LHCN-M2 (cell line): ENCODE measurements around the gene UVSSA. TPM values are rescaled to one million over a fixed set of nuclear protein-coding genes. Genes with fewer than 3 reads are reported as not detected.
"Not testable (repeated sequence)": the region's sequence is repeated elsewhere in the genome, so short reads cannot be mapped to it uniquely, and the experiment has no call there.

Experiments
- DNase-seq: peaks from one replicate; pipeline ENCODE4 v3.0.0-alpha.2; 2012; ENCODE audit warnings: low read depth
- total RNA-seq: library from RNA; depleted of rRNA; stranded (reverse); fragments of >200 nt; gene quantifications from 2 replicates; pipeline ENCODE4 v1.2.3, GENCODE V29; 2014

Gene UVSSA
- total RNA-seq, 1 experiment from 2014 or later: 11.1 TPM

DNA sequence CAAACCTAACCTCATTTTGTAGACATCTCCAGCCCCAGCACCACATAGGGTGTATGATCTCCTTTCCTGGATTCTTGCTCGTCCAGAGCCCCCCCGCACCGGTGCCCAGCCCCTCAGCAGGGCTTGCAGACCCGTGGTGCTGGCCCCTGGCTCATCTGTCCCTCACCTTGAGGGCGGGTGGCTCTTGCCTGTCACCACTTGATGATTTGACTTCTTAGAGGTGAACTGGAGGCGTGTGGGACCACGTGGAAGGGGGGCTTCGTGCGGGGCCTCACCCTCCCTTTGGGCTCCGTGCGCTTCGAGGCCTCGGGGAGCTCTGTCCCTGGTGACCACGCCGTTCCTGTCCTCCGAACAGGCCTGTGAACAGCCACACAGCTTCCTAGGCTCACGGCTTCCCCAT, 15.5 kb downstream of the UVSSA start:
- no peak for DNase-seq

DNA sequence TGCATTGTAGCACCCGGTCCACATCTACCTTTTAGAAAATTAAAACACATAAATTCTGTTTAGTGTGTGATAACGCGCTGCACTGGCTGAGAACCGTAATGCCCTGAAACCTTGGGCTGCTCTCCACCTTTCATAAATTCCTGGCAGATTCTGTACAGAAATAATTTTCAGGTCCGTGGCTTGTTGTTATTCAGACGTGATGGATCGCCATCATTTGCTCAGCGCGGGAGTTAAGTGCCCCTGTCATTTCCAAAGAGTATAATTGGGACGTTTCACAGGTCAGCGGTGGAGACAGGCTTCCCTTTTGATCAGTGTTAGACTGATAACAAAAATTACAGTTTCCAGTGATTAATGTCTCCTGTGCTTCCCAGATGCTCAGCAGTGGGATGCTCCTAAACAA, 16.5 kb downstream of the UVSSA start:
- DNase-seq: no peak

DNA sequence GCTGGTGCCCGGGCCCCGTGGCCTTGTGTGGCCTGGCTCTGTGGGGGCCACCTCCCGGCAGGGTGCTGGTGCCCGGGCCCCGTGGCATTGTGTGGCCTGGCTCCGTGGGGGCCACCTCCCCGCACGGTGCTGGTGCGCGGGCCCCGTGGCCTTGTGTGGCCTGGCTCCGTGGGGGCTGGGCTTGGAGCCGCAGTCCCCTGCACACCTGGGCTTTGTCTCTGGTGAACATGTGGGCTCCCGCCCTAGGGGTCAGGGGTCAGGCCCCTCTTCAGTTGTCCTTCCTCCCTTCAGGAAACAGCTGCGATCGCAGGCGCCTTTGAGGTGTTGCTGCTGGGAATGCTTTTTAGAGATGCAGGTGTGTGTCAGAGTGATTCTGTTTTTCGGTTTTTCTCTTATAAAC, 17.2 kb downstream of the UVSSA start:
- DNase-seq: no peak

DNA sequence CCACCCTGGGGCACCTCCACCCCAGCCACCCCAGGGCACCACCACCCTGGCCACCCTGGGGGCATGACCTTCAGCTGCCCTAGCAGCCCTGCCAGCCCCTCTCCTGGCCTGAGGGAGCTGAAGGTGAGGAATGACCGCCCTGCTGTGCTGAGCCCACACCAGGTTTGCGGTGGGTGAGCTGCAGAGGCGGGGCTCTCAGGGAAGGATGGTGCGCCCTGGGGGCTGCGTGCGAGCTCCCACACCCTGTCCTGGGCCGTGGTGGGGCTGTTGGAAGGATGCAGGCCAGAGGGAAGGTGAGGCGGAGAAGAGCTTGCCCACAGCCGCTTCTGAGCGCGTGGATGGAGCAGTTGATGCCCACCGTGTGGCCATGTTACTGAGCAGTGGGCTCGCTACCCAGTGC, 17.7 kb downstream of the UVSSA start:
- no peak for DNase-seq

DNA sequence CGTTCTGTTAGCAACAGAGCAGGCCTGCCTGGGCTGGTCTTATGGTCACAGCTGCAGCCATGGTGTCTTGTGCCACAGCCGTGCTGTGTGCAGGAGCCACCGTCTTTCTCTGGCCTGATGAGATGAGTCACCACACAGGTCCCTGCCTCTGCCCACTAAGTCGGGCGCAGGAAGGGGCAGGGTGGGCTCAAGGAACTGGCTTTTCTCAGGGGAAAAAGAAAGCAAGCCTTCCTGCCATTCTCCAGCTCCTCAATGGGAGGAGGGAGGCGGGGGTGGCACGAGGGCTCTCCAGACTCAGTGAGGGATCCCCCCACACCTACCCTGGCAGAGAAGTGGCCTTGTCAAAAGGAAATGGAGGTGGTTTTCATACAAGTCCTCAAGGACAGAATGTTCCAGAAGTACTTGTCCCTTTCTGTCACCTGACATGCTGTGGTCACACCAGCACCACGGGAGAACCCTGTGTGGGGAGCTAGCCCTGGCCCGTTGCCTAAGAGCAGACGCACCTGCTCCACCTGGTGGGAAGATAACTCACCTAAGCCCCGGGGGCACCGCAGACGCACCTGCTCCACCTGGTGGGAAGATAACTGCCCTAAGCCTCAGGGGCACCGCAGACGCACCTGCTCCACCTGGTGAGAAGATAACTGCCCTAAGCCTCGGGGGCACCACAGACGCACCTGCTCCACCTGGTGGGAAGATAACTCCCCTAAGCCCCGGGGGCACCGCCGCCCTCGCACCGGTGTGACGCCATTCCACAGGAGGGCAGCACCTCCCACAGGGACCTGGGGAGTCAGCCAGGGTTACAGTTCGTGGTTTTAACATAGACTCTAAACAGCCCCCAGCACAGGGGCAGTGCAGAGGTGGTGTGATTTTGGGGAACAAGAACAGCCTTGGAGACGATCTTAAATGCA, 18.5 kb downstream of the UVSSA start:
- no peak for DNase-seq

DNA sequence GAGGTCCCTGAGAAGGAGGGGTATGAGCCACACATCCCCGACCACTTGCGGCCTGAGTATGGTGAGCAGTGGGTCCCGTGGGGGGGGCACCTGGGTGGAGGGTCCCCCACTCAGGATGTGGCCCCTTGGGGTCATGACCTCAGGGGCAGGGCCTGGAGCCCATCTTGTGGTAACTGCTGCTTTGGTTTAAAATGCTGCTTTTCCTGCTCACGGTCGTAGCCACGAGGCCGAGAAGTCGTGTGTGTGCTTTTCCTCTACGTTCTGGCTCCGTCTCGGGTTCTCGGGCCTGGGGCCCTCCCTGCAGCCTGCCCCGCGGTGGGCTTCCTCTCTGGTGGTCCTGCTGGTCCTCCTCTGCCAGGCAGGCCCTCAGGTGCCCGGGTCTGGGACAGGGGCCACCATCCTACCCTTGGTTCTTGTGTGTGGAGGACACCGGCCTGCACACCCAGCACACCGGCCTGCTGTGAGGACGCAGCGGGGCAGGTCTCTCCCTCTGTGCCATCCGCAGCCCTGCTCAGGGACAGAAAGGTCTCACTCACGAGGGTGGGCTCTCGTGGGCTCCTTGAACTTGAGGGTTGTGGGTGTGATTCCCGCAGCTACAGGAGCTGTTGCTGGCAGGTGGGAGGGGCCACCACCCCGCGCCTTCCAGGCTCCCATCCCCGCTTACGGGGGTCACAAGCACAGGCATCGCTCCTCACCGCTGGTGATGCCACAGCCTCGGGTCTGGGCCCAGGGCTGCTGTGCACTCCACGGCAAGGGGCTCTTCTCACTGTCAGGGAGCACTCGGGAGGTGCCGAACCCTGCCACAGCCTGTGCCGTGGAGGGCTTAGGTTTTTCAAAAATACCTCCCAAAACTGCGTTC, 19.6 kb downstream of the UVSSA start:
- DNase-seq: no peak

DNA sequence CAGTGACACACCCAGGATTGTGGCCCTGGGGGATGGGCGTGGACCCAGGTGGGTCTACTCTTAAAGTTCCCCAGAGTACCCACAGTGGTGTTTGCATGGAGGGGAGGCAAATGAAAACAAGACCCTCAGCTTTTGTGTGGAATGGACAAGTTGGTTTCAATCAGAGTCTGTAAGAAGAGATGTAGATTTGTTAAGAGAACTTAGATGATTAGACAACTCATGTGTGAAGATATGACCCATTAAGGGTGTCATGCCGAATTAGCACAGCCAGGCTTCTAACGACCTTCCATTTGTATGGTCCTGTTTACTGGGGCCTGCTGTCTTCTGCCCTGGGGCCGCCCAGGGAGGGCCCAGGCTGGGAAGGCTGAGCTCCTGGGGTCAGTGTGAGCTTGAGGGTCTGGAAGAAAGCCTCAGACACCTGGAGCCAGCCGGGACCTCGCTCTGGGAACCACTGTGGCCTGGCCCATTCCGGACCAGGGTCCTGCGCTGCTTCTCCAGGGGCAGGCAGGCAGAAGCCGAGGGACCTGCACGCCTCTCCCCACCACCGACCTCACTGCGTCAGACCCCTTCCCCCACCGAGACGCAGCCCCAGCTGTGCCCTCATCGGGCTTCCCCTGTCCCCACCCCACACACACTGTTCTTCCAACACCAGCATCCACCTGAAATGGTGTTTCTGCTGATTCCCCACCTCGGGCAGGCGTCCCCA, 20.4 kb downstream of the UVSSA start:
- DNase-seq: no peak

DNA sequence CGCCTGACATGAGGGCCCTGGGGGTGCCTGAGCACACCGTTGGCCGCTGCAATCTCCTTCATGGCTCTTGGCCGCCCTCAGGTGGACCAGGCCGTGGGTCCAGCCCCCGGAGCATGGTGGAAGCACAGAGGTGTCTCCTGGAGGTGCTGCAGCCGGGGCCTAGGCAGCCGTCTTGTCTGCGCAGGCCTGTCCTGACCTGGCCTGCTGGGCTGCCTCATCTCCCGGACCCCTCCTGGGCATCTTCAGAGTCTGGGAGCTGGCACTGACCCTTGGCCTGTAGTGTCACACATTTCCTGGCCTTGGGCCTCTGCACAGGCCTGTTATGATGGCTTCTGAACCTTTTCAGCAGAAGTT, 20.9 kb downstream of the UVSSA start:
- DNase-seq: no peak

DNA sequence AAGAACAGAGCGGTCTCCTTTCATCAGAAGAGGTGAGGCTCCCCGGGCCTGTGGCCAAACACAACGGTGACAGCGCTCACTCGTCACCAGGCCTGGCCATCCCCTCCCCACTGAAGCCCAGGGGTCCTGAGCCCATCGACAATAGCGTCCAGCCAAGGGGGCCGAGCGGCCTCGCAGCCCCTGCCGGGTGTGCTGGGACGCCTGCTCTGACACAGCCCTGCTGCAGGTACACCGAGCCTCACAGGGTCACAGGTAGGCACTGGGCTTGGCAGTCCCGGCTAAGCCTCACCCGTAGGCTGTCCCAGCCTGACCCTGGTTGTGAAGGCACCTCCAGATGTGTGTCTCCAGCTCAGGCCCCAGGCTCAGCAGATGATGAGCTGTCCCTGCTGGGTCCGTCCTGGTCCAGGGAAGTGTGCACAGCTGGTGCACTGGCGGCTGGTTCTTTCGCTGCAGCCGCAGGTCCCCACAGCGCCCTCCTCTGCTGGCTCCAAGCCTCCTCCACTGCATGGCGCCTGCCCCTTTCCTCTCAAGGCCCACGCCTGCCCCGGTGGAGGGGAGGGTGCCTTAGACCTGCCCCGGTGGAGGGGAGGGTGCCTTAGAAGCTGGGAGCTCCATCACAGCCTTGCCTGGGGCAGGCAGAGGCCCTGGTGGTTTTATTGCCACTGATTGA, 21.5 kb downstream of the UVSSA start:
- no peak for DNase-seq

DNA sequence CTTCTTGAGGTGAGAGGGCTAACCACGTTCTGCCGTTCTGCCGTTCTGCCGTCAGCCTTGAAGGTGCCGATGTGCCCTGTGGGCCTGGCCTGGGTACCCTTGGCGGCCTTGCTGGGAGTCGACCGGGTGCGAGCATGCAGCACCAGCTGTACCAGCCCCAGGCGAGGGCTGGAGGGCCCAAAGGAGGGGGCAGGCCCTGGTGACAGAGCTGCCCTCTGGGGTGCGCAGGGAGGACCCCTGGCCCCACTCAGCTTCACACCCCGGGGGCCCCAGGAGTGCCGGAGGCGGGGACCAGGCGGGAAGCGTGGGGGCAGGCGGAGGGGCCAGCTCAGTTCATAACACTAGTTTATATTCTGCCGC, 22.1 kb downstream of the UVSSA start:
- no peak for DNase-seq

DNA sequence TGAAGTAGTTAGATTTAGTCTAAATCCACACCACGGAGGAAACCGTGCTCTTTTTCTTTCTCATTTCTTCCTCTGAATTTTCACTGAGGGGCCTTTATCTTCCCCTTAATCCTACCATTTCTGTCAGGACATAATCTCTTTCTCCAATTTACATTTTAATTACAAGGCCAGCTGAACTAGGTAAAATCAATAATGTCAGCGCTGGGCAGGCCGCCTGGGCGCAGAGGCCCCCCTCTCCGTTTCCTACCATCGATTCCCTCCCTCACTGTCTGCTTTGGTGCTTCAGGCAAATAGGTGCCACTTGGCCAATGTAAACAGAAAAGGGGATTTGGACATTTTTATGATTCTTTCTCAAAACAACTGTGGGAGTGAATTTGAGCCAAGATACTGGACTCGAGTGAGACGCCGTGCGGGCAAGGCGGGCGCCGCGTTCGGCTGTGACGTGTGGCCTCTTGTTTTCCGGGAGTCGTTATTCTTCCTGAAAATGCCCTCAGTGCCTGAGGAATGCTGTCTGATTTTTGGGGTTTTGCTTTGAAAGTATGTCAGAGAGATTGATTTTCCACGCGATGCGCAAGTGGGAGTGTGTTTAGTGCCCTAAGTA, 22.6 kb downstream of the UVSSA start:
- DNase-seq: no peak

DNA sequence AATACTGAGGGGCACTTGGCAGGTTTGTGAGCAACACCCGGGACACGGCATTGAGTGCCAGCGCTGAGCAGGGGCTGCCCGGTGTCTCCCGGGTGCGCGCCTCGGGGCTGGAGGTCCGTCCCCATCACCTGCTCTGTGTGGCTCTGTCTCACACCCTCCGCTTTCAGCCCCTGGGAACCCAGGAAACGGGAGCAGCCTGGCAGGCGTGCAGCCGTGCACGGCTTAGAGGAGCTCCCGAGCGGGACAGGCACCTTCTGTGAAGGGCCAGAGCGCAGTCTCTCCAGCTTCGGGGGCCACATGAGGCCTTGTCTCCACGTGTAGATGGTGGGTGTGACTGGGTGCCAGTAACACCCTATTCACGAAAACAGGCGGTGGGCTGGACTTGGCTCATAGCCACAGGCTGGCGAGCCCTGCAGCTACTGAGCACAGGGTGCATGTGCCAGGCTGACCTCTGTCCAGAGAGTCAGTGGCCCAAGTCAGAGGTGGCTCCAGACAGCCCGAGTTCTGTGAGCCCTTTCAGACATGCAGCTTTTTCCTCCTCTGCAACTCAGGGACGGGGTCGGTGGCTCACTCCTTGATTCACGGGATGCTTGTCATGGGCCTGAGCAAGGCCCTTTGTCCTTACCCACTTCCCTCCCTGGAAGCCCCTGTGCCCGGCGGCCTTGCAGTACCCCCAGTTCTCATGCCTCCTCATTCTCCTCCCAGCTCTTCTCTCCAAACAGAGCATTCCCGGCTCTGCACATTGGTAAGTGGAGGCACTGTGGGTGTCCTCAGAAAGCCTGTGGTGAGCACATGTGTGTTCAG, 23.5 kb downstream of the UVSSA start:
- DNase-seq: no peak

DNA sequence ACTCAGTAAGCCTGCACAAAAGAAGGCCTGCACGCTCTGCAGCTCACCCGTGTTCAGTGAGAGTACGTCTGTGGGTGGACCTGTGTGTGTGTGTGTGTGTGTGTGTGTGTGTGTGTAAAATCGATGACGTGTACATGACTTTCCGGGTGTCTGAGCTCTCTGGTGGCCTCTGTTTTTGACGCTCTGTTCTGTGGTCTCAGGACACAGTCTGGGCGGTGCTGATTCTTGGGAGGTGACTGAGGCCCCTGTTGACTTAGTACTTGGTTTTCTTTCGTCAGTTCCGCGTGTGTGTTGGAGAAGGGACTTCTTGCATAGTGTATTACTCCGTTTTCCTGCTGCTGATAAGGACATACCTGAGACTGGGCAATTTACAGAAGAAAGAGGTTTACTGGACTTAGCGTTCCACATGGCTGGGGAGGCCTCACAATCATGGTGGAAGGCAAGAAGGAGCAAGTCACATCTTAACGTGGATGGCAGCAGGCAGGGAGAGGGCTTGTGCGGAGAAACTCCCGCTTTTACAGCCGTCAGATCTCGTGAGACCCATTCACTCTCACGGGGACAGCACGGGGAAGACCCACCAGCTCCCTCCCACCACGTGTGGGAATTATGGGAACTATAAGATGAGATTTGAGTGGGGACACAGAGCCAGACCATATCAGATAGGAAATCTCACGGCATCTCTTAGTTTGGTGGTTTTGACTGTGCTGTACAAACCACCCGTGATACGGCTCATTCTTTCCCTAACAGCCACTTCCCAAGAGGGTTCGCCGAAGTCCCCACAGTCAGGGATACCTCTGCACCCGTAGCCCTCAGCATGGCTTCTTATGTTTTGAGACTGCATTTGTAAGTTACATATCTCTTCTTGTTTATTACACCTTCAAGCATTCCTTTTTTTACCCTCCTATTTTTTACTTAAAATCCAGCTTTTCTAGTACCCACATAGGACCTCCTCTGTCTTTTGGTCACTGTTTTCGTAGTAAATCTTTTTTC, 24.5 kb downstream of the UVSSA start:
- DNase-seq: no peak

DNA sequence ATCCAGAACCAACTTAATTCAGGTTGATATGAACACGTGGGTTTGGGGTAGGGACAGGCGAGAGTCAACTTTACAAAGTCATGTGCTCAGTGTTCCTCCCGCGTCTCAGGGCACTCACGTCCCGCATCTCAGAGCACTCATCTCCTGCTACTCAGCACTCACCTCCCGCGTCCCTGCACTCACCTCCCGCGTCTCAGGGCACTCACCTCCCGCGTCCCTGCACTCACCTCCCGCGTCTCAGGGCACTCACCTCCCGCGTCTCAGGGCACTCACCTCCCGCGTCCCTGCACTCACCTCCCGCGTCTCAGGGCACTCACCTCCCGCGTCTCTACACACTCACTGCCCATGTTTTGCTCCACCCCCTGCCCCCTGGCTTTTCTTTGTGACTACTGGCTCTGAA, 25.6 kb downstream of the UVSSA start:
- not testable (repeated sequence) for DNase-seq

DNA sequence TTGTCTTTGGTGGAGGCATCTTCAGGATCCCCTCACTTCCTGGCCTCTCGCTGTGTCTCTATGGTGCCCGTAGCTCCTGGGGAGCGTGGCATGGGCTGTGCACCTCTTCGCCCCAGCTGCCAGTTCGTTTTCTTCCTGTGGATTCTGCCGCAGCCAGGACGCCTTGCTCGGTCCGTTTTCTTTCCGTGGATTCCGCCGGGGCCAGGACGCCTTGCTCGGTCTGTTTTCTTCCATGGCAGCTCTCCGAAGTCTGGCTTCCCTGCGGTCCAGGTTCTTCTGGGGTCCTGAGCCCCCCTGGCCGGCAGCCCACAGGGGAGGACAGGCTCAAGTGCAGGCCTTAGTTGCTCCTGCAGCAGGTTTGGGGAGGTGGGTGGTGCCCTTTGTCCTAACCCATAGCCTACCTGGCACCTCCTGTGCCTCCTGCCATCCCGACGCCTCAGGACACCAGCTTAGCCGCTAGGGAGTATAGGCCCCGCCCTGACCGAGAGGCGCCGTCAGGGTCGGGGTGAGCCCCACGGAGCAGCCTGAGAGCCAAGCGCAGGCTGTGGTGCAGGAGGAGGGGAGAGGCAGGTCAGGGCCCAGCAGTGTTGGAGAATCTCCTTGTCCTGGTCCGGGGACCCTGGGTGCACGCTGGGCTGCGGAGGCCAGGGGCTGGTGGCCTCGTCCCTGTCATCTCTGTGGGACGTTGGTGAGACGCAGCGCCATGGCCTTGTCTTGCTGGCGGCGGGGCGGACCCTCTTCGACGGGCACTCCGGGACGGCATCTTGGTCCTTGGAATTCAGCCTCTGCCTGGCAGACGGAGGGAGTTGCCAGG, 27.1 kb downstream of the UVSSA start:
- DNase-seq: no peak

DNA sequence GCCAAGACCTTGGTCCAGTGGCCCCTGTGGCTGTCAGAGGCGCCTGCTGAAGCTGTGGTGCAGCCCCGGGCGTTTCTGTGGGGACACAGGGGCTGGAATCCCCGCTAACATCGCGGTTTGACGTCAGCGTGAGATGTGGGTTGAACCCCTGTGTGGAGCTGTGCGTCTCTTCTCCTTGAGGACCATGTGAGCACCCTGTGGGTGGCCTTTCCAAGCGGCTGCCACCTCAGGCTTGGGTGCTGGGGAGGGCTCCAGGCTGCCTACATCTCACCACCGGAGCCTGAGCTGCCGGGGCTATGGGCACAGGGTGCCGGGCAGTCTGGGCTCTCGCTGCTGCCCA, 27.7 kb downstream of the UVSSA start:
- DNase-seq: no peak

DNA sequence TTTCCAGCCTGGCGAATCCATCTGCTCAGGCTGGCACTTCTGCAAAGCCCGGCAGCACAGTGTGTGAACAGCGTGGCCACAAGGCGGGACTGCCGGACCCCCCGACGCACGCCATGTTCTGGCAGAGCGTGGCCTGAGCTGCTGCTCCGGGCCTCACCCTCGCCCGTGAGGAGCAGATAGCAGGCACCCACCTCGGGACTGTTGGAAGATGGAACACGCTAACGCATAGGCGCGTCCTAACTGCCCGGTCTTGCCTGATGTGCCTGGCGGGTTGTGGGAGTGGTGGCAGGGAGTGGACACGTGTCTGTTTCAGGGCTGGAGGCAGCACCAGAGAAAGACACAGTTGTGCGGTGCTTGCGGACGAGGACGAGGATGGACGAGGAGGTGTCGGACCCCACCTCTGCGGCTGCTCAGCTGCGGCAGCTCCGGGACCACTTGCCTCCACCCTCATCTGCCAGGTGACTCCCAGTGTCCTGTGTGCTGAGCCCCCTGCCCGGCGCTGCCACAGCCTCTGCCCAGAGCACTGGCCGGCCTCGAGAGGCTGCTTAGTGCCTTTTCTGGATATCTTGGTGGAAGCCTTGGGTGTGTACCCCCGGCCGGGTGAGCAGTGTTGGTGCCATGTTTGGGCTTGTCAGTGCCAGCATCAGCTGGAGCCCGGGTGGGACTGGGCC, 28.2 kb downstream of the UVSSA start:
- no peak for DNase-seq

DNA sequence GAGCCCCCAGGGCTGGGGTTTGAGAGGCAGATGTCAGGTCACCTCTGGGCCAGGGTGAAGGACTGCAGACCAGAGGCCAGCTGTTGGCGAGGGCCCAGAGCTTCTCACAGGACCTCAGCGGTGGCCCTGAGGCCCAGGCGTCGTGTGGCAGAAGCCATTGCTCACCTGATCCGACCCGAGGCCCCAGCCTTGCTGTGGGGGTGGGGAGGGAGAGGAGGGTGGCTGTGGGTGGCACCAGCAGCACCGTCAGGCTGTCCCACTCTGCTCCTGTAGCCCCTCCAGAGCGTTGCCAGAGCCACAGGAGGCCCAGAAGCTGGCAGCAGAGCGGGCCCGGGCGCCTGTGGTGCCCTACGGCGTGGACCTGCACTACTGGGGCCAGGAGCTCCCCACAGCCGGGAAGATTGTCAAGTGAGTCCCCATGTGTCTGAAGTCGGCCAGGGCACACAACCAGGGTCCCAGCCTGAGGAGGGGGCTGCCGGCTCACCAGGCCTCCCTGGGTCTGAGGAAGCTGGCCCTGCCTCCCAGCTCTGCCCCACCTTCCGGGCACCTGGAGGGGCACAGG, 28.8 kb downstream of the UVSSA start:
- no peak for DNase-seq
